ENCODE results near the gene ABCB1. TPM values are rescaled to one million over a fixed set of nuclear protein-coding genes. Genes with fewer than 3 reads are reported as not detected.

The ABCB1 gene
- polyA plus RNA-seq, 1 donor (not counting 4 experiments of a cell fraction or from before 2014, with no cell fraction given): 0.13 TPM

DNA sequence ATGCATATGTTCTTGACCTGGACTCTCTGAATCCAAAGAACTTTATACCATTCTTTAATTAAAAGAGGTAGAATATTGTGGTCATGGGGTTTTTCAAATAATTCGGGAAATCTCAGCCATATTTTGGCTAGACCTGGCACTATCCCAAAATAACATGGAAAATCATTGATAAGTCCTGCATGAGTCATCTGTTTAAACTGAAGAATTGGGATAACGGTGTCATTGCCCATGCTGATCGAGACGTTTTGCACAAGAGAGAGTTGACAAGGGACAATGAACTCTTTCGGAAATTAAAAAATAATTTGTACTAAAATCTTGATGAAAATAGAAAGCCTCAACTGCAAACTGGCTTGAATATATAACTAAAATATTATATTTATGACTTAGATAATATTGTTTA lies 105.3 kb downstream of the ABCB1 start:
- DNase-seq (ENCODE audit: low read depth, low spot score): no peak
- Histone ChIP-seq H3K79me2 (ENCODE audit: control insufficient read depth, insufficient read depth, low read length) (no peaks in the 10 kb centered on the region), H2AFZ (ENCODE audit: control insufficient read depth, low read length) (no peak overlapping the region), H3K9me1 (ENCODE audit: control insufficient read depth, extremely low read depth, insufficient read depth, low read length) (no peaks in the 10 kb centered on the region), H3K36me3 (ENCODE audit: control insufficient read depth in 2 of 2, extremely low read depth in 1 of 2, insufficient read depth in 2 of 2, low read length in 2 of 2) (no peaks in the 10 kb centered on the region), H3K4me2 (ENCODE audit: control insufficient read depth, extremely low read depth, insufficient read depth, low read depth, low read length) (no peak overlapping the region), H3K4me3 (ENCODE audit: control insufficient read depth in 2 of 3, extremely low read depth in 1 of 3, insufficient read depth in 2 of 3, low read depth in 1 of 3, low read length in 3 of 3) (no peak overlapping the region), H3K27me3 (ENCODE audit: control insufficient read depth, extremely low read depth, insufficient read depth, low read length) (no peaks in the 10 kb centered on the region), H3K4me1 (ENCODE audit: control insufficient read depth, extremely low read depth, insufficient read depth, low read length) (no peaks in the 10 kb centered on the region), H3K9me3 (ENCODE audit: control insufficient read depth, low read depth, low read length) (no peaks in the 10 kb centered on the region), H4K20me1 (ENCODE audit: control insufficient read depth, extremely low read depth, insufficient read depth, low read length) (no peaks in the 10 kb centered on the region), H3K27ac (ENCODE audit: control insufficient read depth, insufficient read depth, low read length) (no peak overlapping the region), H3K9ac (ENCODE audit: control insufficient read depth, extremely low read depth, insufficient read depth, low read length) (no peak overlapping the region)
- no peak for FAIRE-seq
- TF ChIP-seq, protein P1, sequence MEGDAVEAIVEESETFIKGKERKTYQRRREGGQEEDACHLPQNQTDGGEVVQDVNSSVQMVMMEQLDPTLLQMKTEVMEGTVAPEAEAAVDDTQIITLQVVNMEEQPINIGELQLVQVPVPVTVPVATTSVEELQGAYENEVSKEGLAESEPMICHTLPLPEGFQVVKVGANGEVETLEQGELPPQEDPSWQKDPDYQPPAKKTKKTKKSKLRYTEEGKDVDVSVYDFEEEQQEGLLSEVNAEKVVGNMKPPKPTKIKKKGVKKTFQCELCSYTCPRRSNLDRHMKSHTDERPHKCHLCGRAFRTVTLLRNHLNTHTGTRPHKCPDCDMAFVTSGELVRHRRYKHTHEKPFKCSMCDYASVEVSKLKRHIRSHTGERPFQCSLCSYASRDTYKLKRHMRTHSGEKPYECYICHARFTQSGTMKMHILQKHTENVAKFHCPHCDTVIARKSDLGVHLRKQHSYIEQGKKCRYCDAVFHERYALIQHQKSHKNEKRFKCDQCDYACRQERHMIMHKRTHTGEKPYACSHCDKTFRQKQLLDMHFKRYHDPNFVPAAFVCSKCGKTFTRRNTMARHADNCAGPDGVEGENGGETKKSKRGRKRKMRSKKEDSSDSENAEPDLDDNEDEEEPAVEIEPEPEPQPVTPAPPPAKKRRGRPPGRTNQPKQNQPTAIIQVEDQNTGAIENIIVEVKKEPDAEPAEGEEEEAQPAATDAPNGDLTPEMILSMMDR (optimal IDR thresholded peaks at IDR 0.05 in 1 of 3, IDR thresholded peaks at IDR 0.05 in 1 of 3, conservative IDR thresholded peaks at IDR 0.05 in 1 of 3; ENCODE audit: extremely low read depth in 1 of 3, insufficient read depth in 2 of 3, low read length in 3 of 3): no peak
- TF ChIP-seq EZH2 (IDR thresholded peaks at IDR 0.05; ENCODE audit: low read length): no peak
- dilution Hi-C loops (cut with MboI; ENCODE audit: extremely low pct_ligation_motif_present, low sequenced_read_pairs): no loop called here

DNA sequence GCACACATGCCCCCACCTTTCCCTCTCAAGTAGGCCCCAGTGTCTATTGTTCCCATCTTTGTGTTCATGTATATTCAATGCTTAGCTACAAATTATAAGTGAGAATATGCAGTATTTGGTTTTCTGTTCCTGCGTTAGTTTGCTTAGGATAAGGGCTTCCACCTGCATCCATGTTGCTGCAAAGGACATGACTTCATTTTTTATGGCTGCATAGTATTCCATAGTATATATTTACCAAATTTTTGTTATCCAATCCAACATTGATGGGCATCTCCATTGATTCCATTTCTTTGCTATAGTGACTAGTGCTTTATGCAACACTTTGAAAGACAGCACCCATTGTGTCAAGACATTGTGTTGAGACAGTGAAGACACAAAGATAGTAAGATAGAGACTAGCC lies 106.2 kb downstream of the ABCB1 start:
- dilution Hi-C loops (cut with MboI; ENCODE audit: extremely low pct_ligation_motif_present, low sequenced_read_pairs): no loop called here

More for the DNA sequence above, 106.2 kb downstream of the ABCB1 start:
- no peaks in the 10 kb centered on the region for H3K27me3 ChIP-seq (ENCODE audit: control insufficient read depth, extremely low read depth, insufficient read depth, low read length)
- no peaks in the 10 kb centered on the region for H4K20me1 ChIP-seq (ENCODE audit: control insufficient read depth, extremely low read depth, insufficient read depth, low read length)
- H3K9me1 ChIP-seq (ENCODE audit: control insufficient read depth, extremely low read depth, insufficient read depth, low read length): no peaks in the 10 kb centered on the region
- no peak overlapping the region for H3K27ac ChIP-seq (ENCODE audit: control insufficient read depth, insufficient read depth, low read length)
- no peak overlapping the region for H3K4me3 ChIP-seq (ENCODE audit: control insufficient read depth in 2 of 3, extremely low read depth in 1 of 3, insufficient read depth in 2 of 3, low read depth in 1 of 3, low read length in 3 of 3)
- H3K9ac ChIP-seq (ENCODE audit: control insufficient read depth, extremely low read depth, insufficient read depth, low read length): no peak overlapping the region
- FAIRE-seq (no peak), DNase-seq (ENCODE audit: low read depth, low spot score) (no peak)
- TF ChIP-seq, protein P1 (optimal IDR thresholded peaks at IDR 0.05 in 1 of 3, IDR thresholded peaks at IDR 0.05 in 1 of 3, conservative IDR thresholded peaks at IDR 0.05 in 1 of 3; ENCODE audit: extremely low read depth in 1 of 3, insufficient read depth in 2 of 3, low read length in 3 of 3): no peak
- TF ChIP-seq EZH2 (IDR thresholded peaks at IDR 0.05; ENCODE audit: low read length): no peak
- H3K36me3 ChIP-seq (ENCODE audit: control insufficient read depth in 2 of 2, extremely low read depth in 1 of 2, insufficient read depth in 2 of 2, low read length in 2 of 2): no peaks in the 10 kb centered on the region
- no peaks in the 10 kb centered on the region for H3K9me3 ChIP-seq (ENCODE audit: control insufficient read depth, low read depth, low read length)
- no peaks in the 10 kb centered on the region for H3K79me2 ChIP-seq (ENCODE audit: control insufficient read depth, insufficient read depth, low read length)
- H3K4me1 ChIP-seq (ENCODE audit: control insufficient read depth, extremely low read depth, insufficient read depth, low read length): no peaks in the 10 kb centered on the region
- H3K4me2 ChIP-seq (ENCODE audit: control insufficient read depth, extremely low read depth, insufficient read depth, low read depth, low read length): no peak overlapping the region
- no peak overlapping the region for H2AFZ ChIP-seq (ENCODE audit: control insufficient read depth, low read length)

All from keratinocyte (primary cell).